PC-3 (cell line): ENCODE results near the gene BEND3. TPM values are rescaled to one million over a fixed set of nuclear protein-coding genes. Genes with fewer than 3 reads are reported as not detected.

ENCODE experiments used
- ATAC-seq: fragments of 200-7000 bp; cut with Tn5 transposase; 2 replicates; pipeline ENCODE4 v1.9.1; 2020; ENCODE audit warnings: mild to moderate bottlenecking, moderate library complexity
- BruUV-seq: library from RNA; stranded (reverse); fragments of 400-500 nt; replicated peaks from 2 replicates; lab custom pipeline; 2021; lab: Mats Ljungman, UMichigan
- CTCF ChIA-PET: fragments of 300-600 bp; sonication (Branson Sonifier 250); formaldehyde crosslinking; loops from one replicate; lab custom pipeline; 2022; ENCODE audit warnings: antibody characterized with exemption; lab: Charles Lee
- POLR2A ChIA-PET: fragments of 300-600 bp; sonication (Branson Sonifier 250); formaldehyde crosslinking; loops from one replicate; lab custom pipeline; 2022; ENCODE audit warnings: antibody characterized with exemption; ENCODE audit not compliant: unreplicated experiment; lab: Charles Lee
- DNase-seq: peaks from one replicate; pipeline ENCODE4 v3.0.0-alpha.2; 2015
- H2AFZ ChIP-seq: fragments of 300-600 bp; sonication (generic); 2 replicates; pipeline ENCODE4 v1.6.0; 2016; ENCODE audit warnings: antibody characterized with exemption, low read length
- H3F3A ChIP-seq: fragments of 300-600 bp; sonication (generic); one replicate; pipeline ENCODE4 v1.6.0; 2017; ENCODE audit warnings: antibody characterized with exemption, low read length, control low read depth, mild to moderate bottlenecking; ENCODE audit not compliant: unreplicated experiment
- H3K27ac ChIP-seq: fragments of 300-600 bp; sonication (generic); 2 replicates; pipeline ENCODE4 v1.5.1; 2016; ENCODE audit warnings: mild to moderate bottlenecking, low read length
- H3K27me3 ChIP-seq: fragments of 300-600 bp; sonication (generic); 2 replicates; pipeline ENCODE4 v1.6.1; 2016; ENCODE audit warnings: low read length, mixed read lengths
- H3K36me3 ChIP-seq: fragments of 300-600 bp; sonication (generic); 2 replicates; pipeline ENCODE4 v1.6.1; 2016; ENCODE audit warnings: low read depth, mixed run types, low read length, mixed read lengths
- H3K4me1 ChIP-seq: fragments of 300-600 bp; sonication (generic); 2 replicates; pipeline ENCODE4 v1.5.1; 2016; ENCODE audit warnings: low read length; ENCODE audit not compliant: insufficient read depth
- H3K4me2 ChIP-seq: fragments of 300-600 bp; sonication (generic); 2 replicates; pipeline ENCODE4 v1.6.0; 2016; ENCODE audit warnings: low read length
- H3K4me3 ChIP-seq: fragments of 300-600 bp; sonication (generic); 2 replicates; pipeline ENCODE4 v1.5.1; 2016; ENCODE audit warnings: mild to moderate bottlenecking, low read length, mixed read lengths
- H3K79me2 ChIP-seq: fragments of 300-600 bp; sonication (generic); 2 replicates; pipeline ENCODE4 v1.6.1; 2017; ENCODE audit warnings: low read length, mixed read lengths
- H3K9ac ChIP-seq: fragments of 300-600 bp; sonication (generic); 2 replicates; pipeline ENCODE4 v1.6.0; 2016; ENCODE audit warnings: mild to moderate bottlenecking, low read length
- H3K9me2 ChIP-seq: fragments of 300-600 bp; sonication (generic); replicated peaks from 2 replicates; pipeline ENCODE4 v1.6.1; 2016; ENCODE audit warnings: mixed run types, low read length, mixed read lengths
- H3K9me3 ChIP-seq: fragments of 300-600 bp; sonication (generic); 2 replicates; pipeline ENCODE4 v1.6.1; 2016; ENCODE audit warnings: low read length, mixed read lengths
- H4K20me1 ChIP-seq: fragments of 300-600 bp; sonication (generic); 2 replicates; pipeline ENCODE4 v1.6.1; 2016; ENCODE audit warnings: low read length, mixed read lengths
- EZH2 ChIP-seq: fragments of 300-600 bp; sonication (generic); IDR thresholded peaks from one replicate; pipeline ENCODE4 v1.6.1; 2017; ENCODE audit warnings: antibody characterized with exemption, mild to moderate bottlenecking, low read length; ENCODE audit not compliant: unreplicated experiment
- EZH2phosphoT487 ChIP-seq: fragments of 300-600 bp; sonication (generic); IDR thresholded peaks from 2 replicates; pipeline ENCODE4 v1.6.1; 2018; ENCODE audit warnings: mild to moderate bottlenecking, antibody characterized with exemption, low read length, borderline replicate concordance
- intact Hi-C: fragments of 100-400 bp; cut with micrococcal nuclease; formaldehyde crosslinking; loops from 2 replicates; pipeline ENCODE4 v1.9.0; 2023
- total RNA-seq: library from RNA; depleted of rRNA; stranded (reverse); fragments of >200 nt; gene quantifications from 2 replicates; pipeline ENCODE4 v1.2.3, GENCODE V29; 2014
- TF ChIP-seq, protein P1 (sequence below): fragments of 300-600 bp; sonication (generic); conservative IDR thresholded peaks from 2 replicates; pipeline ENCODE4 v1.5.1; 2017; ENCODE audit warnings: antibody characterized with exemption, low read depth, mild to moderate bottlenecking, low read length

BEND3 gene
- total RNA-seq, 1 experiment from 2014 or later = 4.5 TPM

DNA sequence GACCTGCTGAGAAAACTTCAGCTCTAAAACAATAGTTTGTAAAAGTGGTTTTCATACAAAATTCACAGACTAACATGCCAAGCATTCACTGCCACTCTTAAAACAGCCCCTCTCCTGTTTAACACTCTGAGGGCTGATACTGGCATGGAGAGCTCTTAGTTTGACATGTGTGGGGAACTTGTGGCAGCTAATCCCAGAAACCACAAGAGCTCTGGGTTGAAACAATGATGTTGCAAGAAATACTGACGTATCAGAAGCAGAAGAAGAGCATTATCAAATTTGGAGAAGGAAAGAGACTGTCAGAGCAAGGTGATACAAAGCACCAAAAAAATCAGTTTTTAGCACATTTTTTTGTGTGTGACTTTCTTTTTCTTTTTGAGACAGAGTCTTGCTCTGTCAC is 5.1 kb downstream of the BEND3 start:
- H3K9ac ChIP-seq = no peak overlapping the region
- H3K9me2 ChIP-seq = no peaks in the 10 kb centered on the region
- peaks cover 7% of the 10 kb centered on the region for H3K4me1 ChIP-seq
- BruUV-seq = no TSS peak
- ChIA-PET POLR2A (no interaction called here), CTCF (no interaction called here)
- no peaks in the 10 kb centered on the region for H3K36me3 ChIP-seq
- no peaks in the 10 kb centered on the region for H3F3A ChIP-seq
- H2AFZ ChIP-seq = no peak overlapping the region
- H3K9me3 ChIP-seq = no peaks in the 10 kb centered on the region
- intact Hi-C loops = loop anchor here (10.0 kb wide), 1 partner anchor 775 kb away; no protein-coding TSS in a partner anchor
- H3K79me2 ChIP-seq = peaks cover 11% of the 10 kb centered on the region; the same call in 1 of the 2 replicates
- DNase-seq (no peak), ATAC-seq (no peak)
- no peaks in the 10 kb centered on the region for H3K27me3 ChIP-seq
- no peak overlapping the region for H3K4me2 ChIP-seq
- H3K27ac ChIP-seq = no peak overlapping the region
- H3K4me3 ChIP-seq = no peak overlapping the region
- TF ChIP-seq, protein P1, sequence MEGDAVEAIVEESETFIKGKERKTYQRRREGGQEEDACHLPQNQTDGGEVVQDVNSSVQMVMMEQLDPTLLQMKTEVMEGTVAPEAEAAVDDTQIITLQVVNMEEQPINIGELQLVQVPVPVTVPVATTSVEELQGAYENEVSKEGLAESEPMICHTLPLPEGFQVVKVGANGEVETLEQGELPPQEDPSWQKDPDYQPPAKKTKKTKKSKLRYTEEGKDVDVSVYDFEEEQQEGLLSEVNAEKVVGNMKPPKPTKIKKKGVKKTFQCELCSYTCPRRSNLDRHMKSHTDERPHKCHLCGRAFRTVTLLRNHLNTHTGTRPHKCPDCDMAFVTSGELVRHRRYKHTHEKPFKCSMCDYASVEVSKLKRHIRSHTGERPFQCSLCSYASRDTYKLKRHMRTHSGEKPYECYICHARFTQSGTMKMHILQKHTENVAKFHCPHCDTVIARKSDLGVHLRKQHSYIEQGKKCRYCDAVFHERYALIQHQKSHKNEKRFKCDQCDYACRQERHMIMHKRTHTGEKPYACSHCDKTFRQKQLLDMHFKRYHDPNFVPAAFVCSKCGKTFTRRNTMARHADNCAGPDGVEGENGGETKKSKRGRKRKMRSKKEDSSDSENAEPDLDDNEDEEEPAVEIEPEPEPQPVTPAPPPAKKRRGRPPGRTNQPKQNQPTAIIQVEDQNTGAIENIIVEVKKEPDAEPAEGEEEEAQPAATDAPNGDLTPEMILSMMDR = no peak
- no peak for TF ChIP-seq EZH2
- TF ChIP-seq EZH2phosphoT487 = no peak
- no peaks in the 10 kb centered on the region for H4K20me1 ChIP-seq

DNA sequence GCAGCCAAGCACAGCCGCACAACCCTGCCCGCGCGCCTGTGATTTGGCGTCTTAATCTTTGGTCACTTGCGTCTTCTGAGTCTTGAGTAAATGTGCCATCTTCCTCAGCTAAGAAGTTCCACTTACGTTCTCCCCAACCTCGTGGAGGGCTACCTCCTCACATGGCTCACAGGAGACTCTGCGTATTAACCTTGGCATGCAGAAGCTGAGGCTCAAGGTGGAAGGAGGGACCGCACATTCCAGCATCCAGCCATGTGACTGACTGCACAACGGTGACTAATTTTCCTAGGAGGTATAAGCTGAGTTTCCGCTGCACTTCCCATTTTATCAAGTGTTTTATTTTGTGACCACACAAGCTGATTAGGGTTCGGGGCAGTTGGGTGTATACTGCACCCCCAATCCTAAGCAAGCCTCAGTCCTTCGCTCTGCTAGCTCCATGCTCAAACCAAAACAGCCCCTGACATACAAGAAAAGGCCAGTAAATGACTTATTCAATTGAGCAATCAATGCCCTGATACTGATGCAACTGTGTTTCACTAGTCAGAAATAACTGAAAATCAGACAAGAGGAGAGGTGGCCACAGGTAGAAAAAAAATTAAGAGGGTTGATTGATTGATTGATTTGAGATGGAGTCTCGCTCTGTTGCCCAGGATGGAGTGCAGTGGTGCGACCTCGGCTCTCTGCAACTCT is 7.0 kb downstream of the BEND3 start:
- TF ChIP-seq, protein P1 = no peak
- TF ChIP-seq EZH2 = no peak
- TF ChIP-seq EZH2phosphoT487 = no peak
- ChIA-PET POLR2A (no interaction called here), CTCF (no interaction called here)
- no peak for ATAC-seq
- no peaks in the 10 kb centered on the region for H3K27me3 ChIP-seq
- no peak overlapping the region for H3K27ac ChIP-seq
- no TSS peak for BruUV-seq
- intact Hi-C loops = no loop called here
- H3K9ac ChIP-seq = no peak overlapping the region
- no peak overlapping the region for H3K4me2 ChIP-seq
- no peaks in the 10 kb centered on the region for H3K4me1 ChIP-seq
- H3K79me2 ChIP-seq = peaks cover 4% of the 10 kb centered on the region; the same call in 1 of the 2 replicates
- no peak for DNase-seq
- H4K20me1 ChIP-seq = no peaks in the 10 kb centered on the region
- H2AFZ ChIP-seq = no peak overlapping the region
- no peaks in the 10 kb centered on the region for H3K36me3 ChIP-seq
- H3K4me3 ChIP-seq = no peak overlapping the region
- no peaks in the 10 kb centered on the region for H3K9me3 ChIP-seq
- no peaks in the 10 kb centered on the region for H3K9me2 ChIP-seq
- H3F3A ChIP-seq = no peaks in the 10 kb centered on the region

DNA sequence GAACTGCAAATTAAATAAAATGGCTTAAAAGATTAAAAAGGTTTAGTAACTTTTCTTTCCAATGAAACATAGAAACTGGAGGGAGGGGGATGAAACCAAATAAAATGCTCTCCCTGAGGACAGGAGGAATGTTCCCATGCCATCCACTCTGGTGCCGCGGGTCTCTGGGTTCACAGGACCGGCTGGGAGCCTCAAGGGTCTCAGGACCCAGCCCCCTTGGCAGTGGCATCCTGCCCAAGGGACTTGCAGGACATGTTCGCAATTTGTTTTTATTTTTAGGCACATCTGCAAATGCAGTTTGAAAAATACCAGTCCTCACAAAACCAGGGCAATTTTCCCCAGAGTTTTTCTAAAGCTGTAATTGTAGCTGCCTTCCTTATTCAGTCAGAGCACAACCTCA is 7.5 kb downstream of the BEND3 start:
- no peak for TF ChIP-seq EZH2phosphoT487
- no peak overlapping the region for H3K4me3 ChIP-seq
- H3F3A ChIP-seq = no peaks in the 10 kb centered on the region
- ATAC-seq (no peak), DNase-seq (no peak)
- H4K20me1 ChIP-seq = no peaks in the 10 kb centered on the region
- intact Hi-C loops = no loop called here
- no peaks in the 10 kb centered on the region for H3K9me2 ChIP-seq
- no peaks in the 10 kb centered on the region for H3K4me1 ChIP-seq
- no peak overlapping the region for H3K4me2 ChIP-seq
- ChIA-PET POLR2A (no interaction called here), CTCF (no interaction called here)
- H3K36me3 ChIP-seq = no peaks in the 10 kb centered on the region
- BruUV-seq = no TSS peak
- no peak overlapping the region for H2AFZ ChIP-seq
- no peaks in the 10 kb centered on the region for H3K9me3 ChIP-seq
- no peaks in the 10 kb centered on the region for H3K27me3 ChIP-seq
- no peaks in the 10 kb centered on the region for H3K79me2 ChIP-seq
- no peak overlapping the region for H3K27ac ChIP-seq
- no peak overlapping the region for H3K9ac ChIP-seq
